H1 (cell line): Measurements from ENCODE around the gene MYO1D.

ENCODE experiments used
- CBX5 ChIP-seq: fragments of 300-800, 300-1000 bp; sonication (generic); IDR thresholded peaks from 2 replicates; pipeline ENCODE4 v1.7.1; 2016; ENCODE audit warnings: antibody characterized with exemption, low read length, low read depth
- CBX8 ChIP-seq: fragments of 300-800, 300-1000 bp; sonication (generic); IDR thresholded peaks from 2 replicates; pipeline ENCODE4 v1.7.1; 2016; ENCODE audit warnings: low read depth, low read length, borderline replicate concordance
- CTCF ChIP-seq, 3 experiments: IDR thresholded peaks; 1 replicate in 2 of 3; 2 replicates in 1 of 3; pipeline versions ENCODE4 v1.5.1 to v1.6.1; 2011; ENCODE audit warnings: low read length in 3 of 3, mild to moderate bottlenecking in 3 of 3, inconsistent platforms in 2 of 3, low read depth in 1 of 3, moderate library complexity in 1 of 3; ENCODE audit not compliant: insufficient read depth in 1 of 3; ENCODE audit errors: control extremely low read depth in 1 of 3
- EZH2 ChIP-seq: fragments of 200-600 bp; sonication (generic); IDR thresholded peaks from 2 replicates; pipeline ENCODE4 v1.7.1; 2012; ENCODE audit warnings: low read depth, mild to moderate bottlenecking, moderate library complexity, low read length, inconsistent platforms; ENCODE audit not compliant: severe bottlenecking
- FOSL1 ChIP-seq: IDR thresholded peaks from 2 replicates; pipeline ENCODE4 v1.6.1; 2011; ENCODE audit warnings: mild to moderate bottlenecking, low read depth, low read length, moderate library complexity; ENCODE audit not compliant: insufficient read depth
- POLR2AphosphoS5 ChIP-seq: IDR thresholded peaks from 2 replicates; pipeline ENCODE4 v1.6.1; 2011; ENCODE audit warnings: low read depth, low read length
- SIRT6 ChIP-seq: IDR thresholded peaks from one replicate; pipeline ENCODE4 v1.7.1; 2012; ENCODE audit warnings: low read length, inconsistent platforms
- TCF12 ChIP-seq: IDR thresholded peaks from 2 replicates; pipeline ENCODE4 v1.6.1; 2011; ENCODE audit warnings: low read depth, mild to moderate bottlenecking, low read length
- ZNF274 ChIP-seq: IDR thresholded peaks from 2 replicates; pipeline ENCODE4 v1.7.0; 2012; ENCODE audit warnings: low read length, borderline replicate concordance; ENCODE audit errors: extremely low read depth

GRCh38 chr17:32692179-32692578 lies 184.7 kb downstream of the MYO1D start:
- TF ChIP-seq POLR2AphosphoS5: no peak
- no peak for TF ChIP-seq EZH2
- TF ChIP-seq CTCF (IDR thresholded peaks at IDR 0.05; ENCODE audit: control extremely low read depth in 1 of 3, insufficient read depth in 1 of 3, low read depth in 1 of 3, low read length in 3 of 3): no peak
- TF ChIP-seq TCF12: no peak
- TF ChIP-seq FOSL1: no peak
- TF ChIP-seq ZNF274: no peak
- no peak for TF ChIP-seq CBX5
- TF ChIP-seq CBX8: no peak
- no peak for TF ChIP-seq SIRT6
